H1 (cell line): ENCODE data around the gene ZNF419. TPM values are rescaled to one million over a fixed set of nuclear protein-coding genes. Genes with fewer than 3 reads are reported as not detected.

ENCODE experiments used
- CTCF ChIA-PET: fragments of 300-600 bp; sonication (Branson Sonifier 250); formaldehyde crosslinking; loops from one replicate; lab custom pipeline; 2021; ENCODE audit not compliant: partially characterized antibody; lab: Charles Lee
- POLR2A ChIA-PET: fragments of 300-600 bp; sonication (Branson Sonifier 250); formaldehyde crosslinking; loops from one replicate; lab custom pipeline; 2021; ENCODE audit warnings: inconsistent platforms; ENCODE audit not compliant: partially characterized antibody; lab: Charles Lee
- DNase-seq, 2 experiments: peaks; one replicate each; pipeline versions ENCODE4 v3.0.0 to v3.0.0-alpha.2; 2010 to 2022; ENCODE audit warnings: low spot score in 2 of 2, low read depth in 1 of 2, mixed read lengths in 1 of 2
- FAIRE-seq: peaks from 2 replicates; lab custom pipeline; 2011; peaks lifted over from hg19 to GRCh38; lab: Jason Lieb, UNC
- H2AFZ ChIP-seq: 2 replicates; pipeline ENCODE4 v1.8.1; 2012; ENCODE audit warnings: low read length, inconsistent platforms
- H2AK5ac ChIP-seq: 2 replicates; pipeline ENCODE4 v1.6.1; 2013; ENCODE audit warnings: low read depth, low read length
- H2BK120ac ChIP-seq: replicated peaks from 2 replicates; pipeline ENCODE3; 2013; ENCODE audit warnings: low read depth, low read length, inconsistent platforms
- H2BK12ac ChIP-seq: 2 replicates; pipeline ENCODE4 v1.6.1; 2013; ENCODE audit warnings: low read depth, low read length
- H2BK15ac ChIP-seq: 2 replicates; pipeline ENCODE4 v1.6.1; 2013; ENCODE audit warnings: low read length
- H2BK20ac ChIP-seq: 2 replicates; pipeline ENCODE4 v1.6.1; 2013; ENCODE audit warnings: low read length
- H2BK5ac ChIP-seq: 2 replicates; pipeline ENCODE4 v1.6.1; 2013; ENCODE audit warnings: low read depth, low read length
- H3K14ac ChIP-seq: 2 replicates; pipeline ENCODE4 v1.6.1; 2013; ENCODE audit warnings: inconsistent platforms; ENCODE audit not compliant: insufficient read length
- H3K18ac ChIP-seq: 2 replicates; pipeline ENCODE4 v1.6.1; 2013; ENCODE audit warnings: low read length; ENCODE audit errors: extremely low read depth
- H3K23ac ChIP-seq: 2 replicates; pipeline ENCODE4 v1.6.1; 2013; ENCODE audit warnings: inconsistent platforms; ENCODE audit not compliant: insufficient read length
- H3K23me2 ChIP-seq: 2 replicates; pipeline ENCODE4 v1.6.1; 2013; ENCODE audit warnings: low read depth, low read length
- H3K27ac ChIP-seq: 2 replicates; pipeline ENCODE4 v1.6.1; 2011; ENCODE audit warnings: low read depth, low read length, inconsistent platforms
- H3K27me3 ChIP-seq, 4 experiments: replicated peaks in 1 of 4; 1 replicate in 1 of 4; 2 replicates in 3 of 4; pipeline versions ENCODE4 v1.6.1 to v1.8.1; 2011 to 2013; ENCODE audit warnings: low read length in 3 of 4, mild to moderate bottlenecking in 3 of 4, inconsistent platforms in 2 of 4, mixed read lengths in 2 of 4, moderate library complexity in 1 of 4; ENCODE audit not compliant: control insufficient read depth in 3 of 4, insufficient read depth in 3 of 4; ENCODE audit errors: extremely low read depth in 1 of 4
- H3K36me3 ChIP-seq, 4 experiments: 2 replicates each; pipeline versions ENCODE4 v1.6.1 to v1.8.1; 2011 to 2013; ENCODE audit warnings: mild to moderate bottlenecking in 4 of 4, low read length in 3 of 4, moderate library complexity in 2 of 4, control low read depth in 1 of 4, inconsistent platforms in 1 of 4; ENCODE audit not compliant: insufficient read depth in 4 of 4, control insufficient read depth in 2 of 4
- H3K4ac ChIP-seq: replicated peaks from 2 replicates; pipeline ENCODE3; 2013; ENCODE audit warnings: low read length, low read depth, mixed read lengths, inconsistent platforms; ENCODE audit not compliant: insufficient read length
- H3K4me1 ChIP-seq, 4 experiments: replicated peaks in 1 of 4; 1 replicate in 1 of 4; 2 replicates in 3 of 4; pipeline versions ENCODE4 v1.6.1 to v1.8.1; 2011 to 2013; ENCODE audit warnings: low read length in 3 of 4, inconsistent platforms in 2 of 4, mixed read lengths in 1 of 4; ENCODE audit not compliant: insufficient read depth in 4 of 4, control insufficient read depth in 3 of 4
- H3K4me2 ChIP-seq, 2 experiments: 2 replicates each; pipeline versions ENCODE4 v1.6.1 to v1.8.1; 2011 to 2013; ENCODE audit warnings: low read depth in 2 of 2, low read length in 2 of 2, control low read depth in 1 of 2, inconsistent platforms in 1 of 2, mild to moderate bottlenecking in 1 of 2; ENCODE audit not compliant: insufficient read depth in 1 of 2
- H3K4me3 ChIP-seq, 4 experiments: fragments of 200-600, 300-600 bp in 1 of 4; sonication (generic), shearing (Covaris generic), sonication (Bioruptor Twin) in 1 of 4; 2 replicates each; pipeline versions ENCODE4 v1.5.1 to v1.8.1; 2011 to 2016; ENCODE audit warnings: low read length in 4 of 4, low read depth in 3 of 4, control low read depth in 2 of 4, inconsistent platforms in 2 of 4, mild to moderate bottlenecking in 2 of 4, mixed read lengths in 1 of 4, moderate library complexity in 1 of 4; ENCODE audit not compliant: insufficient read depth in 2 of 4; ENCODE audit errors: extremely low read depth in 1 of 4
- H3K56ac ChIP-seq: replicated peaks from 2 replicates; pipeline ENCODE3; 2013; ENCODE audit warnings: low read depth, mild to moderate bottlenecking, mixed read lengths, low read length, inconsistent platforms; ENCODE audit not compliant: insufficient read length
- H3K79me1 ChIP-seq: 2 replicates; pipeline ENCODE4 v1.6.1; 2013; ENCODE audit warnings: low read depth, low read length, control low read depth
- H3K79me2 ChIP-seq, 2 experiments: 2 replicates each; pipeline versions ENCODE4 v1.6.1 to v1.8.1; 2012 to 2013; ENCODE audit warnings: low read length in 2 of 2, mild to moderate bottlenecking in 2 of 2, inconsistent platforms in 1 of 2; ENCODE audit not compliant: insufficient read depth in 2 of 2, control insufficient read depth in 1 of 2
- H3K9ac ChIP-seq, 4 experiments: replicated peaks in 1 of 4; 1 replicate in 1 of 4; 2 replicates in 3 of 4; pipeline versions ENCODE4 v1.6.1 to v1.8.1; 2011 to 2013; ENCODE audit warnings: low read depth in 3 of 4, low read length in 3 of 4, control low read depth in 2 of 4, mild to moderate bottlenecking in 2 of 4, moderate library complexity in 2 of 4, inconsistent platforms in 1 of 4; ENCODE audit errors: extremely low read depth in 1 of 4
- H3K9me3 ChIP-seq, 2 experiments: 2 replicates each; pipeline versions ENCODE4 v1.6.1 to v1.8.1; 2012 to 2013; ENCODE audit warnings: mild to moderate bottlenecking in 2 of 2, moderate library complexity in 2 of 2, control low read depth in 1 of 2, inconsistent platforms in 1 of 2, low read depth in 1 of 2, low read length in 1 of 2, mixed read lengths in 1 of 2; ENCODE audit not compliant: insufficient read depth in 2 of 2
- H4K20me1 ChIP-seq, 2 experiments: replicated peaks in 1 of 2; 2 replicates each; pipeline versions ENCODE3 to v1.8.1; 2011 to 2013; ENCODE audit warnings: inconsistent platforms in 2 of 2, low read length in 2 of 2, mild to moderate bottlenecking in 1 of 2; ENCODE audit not compliant: insufficient read depth in 2 of 2, control insufficient read depth in 1 of 2
- H4K5ac ChIP-seq: 2 replicates; pipeline ENCODE4 v1.6.1; 2013; ENCODE audit warnings: low read length, low read depth, mixed read lengths, inconsistent platforms; ENCODE audit not compliant: insufficient read length
- H4K8ac ChIP-seq: 2 replicates; pipeline ENCODE4 v1.8.0; 2013; ENCODE audit warnings: mild to moderate bottlenecking, moderate library complexity, low read length, inconsistent platforms; ENCODE audit not compliant: insufficient read depth; ENCODE audit errors: extremely low read depth
- H4K91ac ChIP-seq: replicated peaks from 2 replicates; pipeline ENCODE3; 2013; ENCODE audit warnings: low read length, mixed read lengths, inconsistent platforms; ENCODE audit not compliant: insufficient read length
- BACH1 ChIP-seq: IDR thresholded peaks from 2 replicates; pipeline ENCODE4 v1.6.1; 2012; ENCODE audit warnings: low read length, improper control_type of control experiment
- CBX5 ChIP-seq: fragments of 300-800, 300-1000 bp; sonication (generic); IDR thresholded peaks from 2 replicates; pipeline ENCODE4 v1.7.1; 2016; ENCODE audit warnings: antibody characterized with exemption, low read length, low read depth
- CHD2 ChIP-seq: IDR thresholded peaks from 2 replicates; pipeline ENCODE4 v1.6.1; 2012; ENCODE audit warnings: low read length, improper control_type of control experiment
- FOSL1 ChIP-seq: IDR thresholded peaks from 2 replicates; pipeline ENCODE4 v1.6.1; 2011; ENCODE audit warnings: mild to moderate bottlenecking, low read depth, low read length, moderate library complexity; ENCODE audit not compliant: insufficient read depth
- GTF2F1 ChIP-seq: IDR thresholded peaks from 2 replicates; pipeline ENCODE4 v1.6.1; 2012; ENCODE audit warnings: low read depth, low read length, improper control_type of control experiment, borderline replicate concordance
- HDAC2 ChIP-seq, 2 experiments: fragments of 300-600 bp in 1 of 2; sonication (generic) in 1 of 2; IDR thresholded peaks; 2 replicates each; pipeline ENCODE4 v1.6.1; 2011 to 2012; ENCODE audit warnings: low read depth in 2 of 2, low read length in 2 of 2, mild to moderate bottlenecking in 2 of 2, moderate library complexity in 2 of 2, borderline replicate concordance in 1 of 2, inconsistent platforms in 1 of 2
- KDM1A ChIP-seq: fragments of 200-600, 300-600 bp; sonication (generic); IDR thresholded peaks from 2 replicates; pipeline ENCODE4 v1.7.1; 2016; ENCODE audit warnings: mild to moderate bottlenecking, low read length, borderline replicate concordance
- RAD21 ChIP-seq, 2 experiments: IDR thresholded peaks in 1 of 2; conservative IDR thresholded peaks in 1 of 2; 2 replicates each; pipeline ENCODE4 v1.6.1; 2011; ENCODE audit warnings: low read depth in 2 of 2, low read length in 2 of 2, improper control_type of control experiment in 1 of 2, inconsistent platforms in 1 of 2, mild to moderate bottlenecking in 1 of 2, moderate library complexity in 1 of 2
- RFX5 ChIP-seq: IDR thresholded peaks from 2 replicates; pipeline ENCODE4 v1.6.1; 2011; ENCODE audit warnings: low read depth, low read length, improper control_type of control experiment, borderline replicate concordance
- SP4 ChIP-seq: IDR thresholded peaks from 2 replicates; pipeline ENCODE4 v1.6.1; 2012; ENCODE audit warnings: low read length, inconsistent platforms
- SUZ12 ChIP-seq: fragments of 200-600 bp; sonication (generic); IDR thresholded peaks from 2 replicates; pipeline ENCODE4 v1.6.1; 2012; ENCODE audit warnings: mild to moderate bottlenecking, inconsistent platforms, low read length, moderate library complexity, mixed read lengths
- TAF1 ChIP-seq: IDR thresholded peaks from 2 replicates; pipeline ENCODE4 v1.6.1; 2011; ENCODE audit warnings: mild to moderate bottlenecking, low read depth, low read length
- ZNF274 ChIP-seq: IDR thresholded peaks from 2 replicates; pipeline ENCODE4 v1.7.0; 2012; ENCODE audit warnings: low read length, borderline replicate concordance; ENCODE audit errors: extremely low read depth
- WGBS, 2 experiments: shearing (Covaris generic) in 1 of 2; methylation state at CpG; one replicate each; pipeline versions ENCODE4 v1.1.6 to v1.1.7; 2013 to 2015; ENCODE audit warnings: low lambda C conversion rate in 2 of 2, mixed read lengths in 2 of 2, inconsistent platforms in 1 of 2, low coverage in 1 of 2, missing lambda C conversion rate in 1 of 2; ENCODE audit not compliant: insufficient replicate concordance in 2 of 2, insufficient coverage in 1 of 2, insufficient read length in 1 of 2; ENCODE audit errors: extremely low coverage in 1 of 2, missing lambda C conversion rate in 1 of 2; 5-methylcytosine and 5-hydroxymethylcytosine counted together
- polyA plus RNA-seq, 7 experiments: library from polyadenylated mRNA; depleted of rRNA in 3 of 7; stranded (reverse) in 5 of 7; unstranded in 2 of 7; fragments of >200 nt in 5 of 7; fragments of 200-250 nt in 2 of 7; gene quantifications; 1 replicate in 5 of 7; 2 replicates in 1 of 7; 4 replicates in 1 of 7; pipeline versions ENCODE4 v1.2.1 to v1.2.3, GENCODE V29; 2011 to 2013; ENCODE audit warnings: missing spikeins in 2 of 7, mixed read lengths in 2 of 7
- total RNA-seq: library from RNA; stranded (reverse); fragmentation: NEBNext Ultra II Directional; extraction: Animal tissue kit (Norgen Biotek cat#: 25700); gene quantifications from 2 replicates; pipeline ENCODE4 v1.2.1, GENCODE V29; 2021

ZNF419 gene
- total and polyA plus RNA-seq, 2 of the 8 experiments (the other 6 are each of a cell fraction or from before 2014, with no cell fraction given): 5.8 to 11.9 TPM

- H4K91ac ChIP-seq: no peak overlapping the region
- ChIA-PET CTCF (no interaction called here), POLR2A (no interaction called here)
- no peak overlapping the region for H3K18ac ChIP-seq
- H3K4me2 ChIP-seq: no peak overlapping the region
- no peak overlapping the region for H3K9ac ChIP-seq
- H3K9me3 ChIP-seq: no peaks in the 10 kb centered on the region; a peak in 1 of 4 replicates
- H2BK120ac ChIP-seq: no peak overlapping the region
- peaks cover 3 to 16% of the 10 kb centered on the region in 2 experiments; a peak in 3 of 4 replicates for H3K79me2 ChIP-seq
- no peak overlapping the region for H3K14ac ChIP-seq
- no peak overlapping the region for H4K8ac ChIP-seq
- no peak overlapping the region for H2BK5ac ChIP-seq
- H2AK5ac ChIP-seq: no peak overlapping the region
- H2BK12ac ChIP-seq: no peak overlapping the region
- no peak overlapping the region for H3K4me3 ChIP-seq
- H2BK15ac ChIP-seq: no peak overlapping the region
- H2BK20ac ChIP-seq: no peak overlapping the region
- WGBS, 2 experiments: 89% methylated on average over 4 of the region's 4 CpGs; no CpG with 5 or more reads in 1 of the 2 experiments
- no peaks in the 10 kb centered on the region for H3K4me1 ChIP-seq
- H3K79me1 ChIP-seq: peaks cover 2% of the 10 kb centered on the region; the same call in 1 of the 2 replicates
- no peaks in the 10 kb centered on the region for H3K27me3 ChIP-seq
- no peaks in the 10 kb centered on the region for H3K23me2 ChIP-seq
- no peak overlapping the region for H3K27ac ChIP-seq
- H3K36me3 ChIP-seq: peaks cover 16 to 36% (median 24%) of the 10 kb centered on the region in 4 experiments; a peak in 7 of 8 replicates
- no peaks in the 10 kb centered on the region for H4K20me1 ChIP-seq
- FAIRE-seq: no peak
- no peak for DNase-seq
- H2AFZ ChIP-seq: no peak overlapping the region
- H4K5ac ChIP-seq: no peak overlapping the region
- H3K4ac ChIP-seq: no peak overlapping the region
- no peak overlapping the region for H3K23ac ChIP-seq
- H3K56ac ChIP-seq: no peak overlapping the region
- TF ChIP-seq TAF1 (no peak), KDM1A (no peak), RFX5 (no peak), ZNF274 (no peak), GTF2F1 (no peak), FOSL1 (no peak), SP4 (no peak), SUZ12 (no peak), CHD2 (no peak), HDAC2 (IDR thresholded peaks at IDR 0.05; ENCODE audit: borderline replicate concordance in 1 of 2, low read depth in 2 of 2, low read length in 2 of 2) (no peak), RAD21 (IDR thresholded peaks at IDR 0.05 in 1 of 2, conservative IDR thresholded peaks at IDR 0.05 in 1 of 2; ENCODE audit: low read depth in 2 of 2, low read length in 2 of 2) (no peak), BACH1 (no peak), CBX5 (no peak)
These were observed 18.6 kb downstream of the ZNF419 start for GRCh38 chr19:57506163-57506562.
